Left renal cortex interstitium (tissue), 4 donors: ENCODE results near the gene TIMM50. TPM values are rescaled to one million over a fixed set of nuclear protein-coding genes. Genes with fewer than 3 reads are reported as not detected.
"Not testable (repeated sequence)": the region's sequence is repeated elsewhere in the genome, so short reads cannot be mapped to it uniquely, and the experiment has no call there.

ENCODE experiments used
- DNase-seq, 4 donors: peaks; one replicate each; pipeline ENCODE4 v3.0.0-alpha.2; 2013; ENCODE audit warnings: low read depth in 4 of 4, low spot score in 2 of 4, missing footprints in 1 of 4
- polyA plus RNA-seq, 4 donors: library from polyadenylated mRNA; unstranded; fragments of 120-200 nt; gene quantifications; one replicate each; pipeline ENCODE4 v1.2.1, GENCODE V29; 2013; ENCODE audit not compliant: insufficient read length in 4 of 4

Gene TIMM50
- 10 to 100 TPM; 71.6 to 96.3 (median 87.8) TPM for polyA plus RNA-seq

GRCh38 chr19:39480337-39481228, at the start of gene TIMM50:
TSS of gene TIMM50 (plus strand) at chr19:39480838. CDS start at chr19:39480854, 16 bp downstream.
- peak; percentile 83 to 94 (median 89) for DNase-seq

DNA sequence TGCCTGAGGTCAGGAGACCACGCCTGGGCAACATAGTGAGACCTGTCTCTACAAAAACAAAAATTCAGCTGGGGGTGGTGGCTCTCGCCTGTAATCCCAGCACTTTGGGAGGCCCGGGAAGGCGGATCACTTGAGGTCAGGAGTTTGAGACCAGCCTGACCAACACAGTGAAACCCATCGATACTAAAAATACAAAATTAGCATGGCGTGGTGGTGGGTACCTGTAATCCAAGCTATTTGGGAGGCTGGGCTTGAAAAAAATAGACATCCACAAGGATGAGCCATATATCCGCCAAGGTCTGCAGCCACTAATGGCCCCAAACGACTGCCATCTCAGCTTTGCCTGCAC, 48.0 kb upstream of the TIMM50 start:
- DNase-seq = no peak

DNA sequence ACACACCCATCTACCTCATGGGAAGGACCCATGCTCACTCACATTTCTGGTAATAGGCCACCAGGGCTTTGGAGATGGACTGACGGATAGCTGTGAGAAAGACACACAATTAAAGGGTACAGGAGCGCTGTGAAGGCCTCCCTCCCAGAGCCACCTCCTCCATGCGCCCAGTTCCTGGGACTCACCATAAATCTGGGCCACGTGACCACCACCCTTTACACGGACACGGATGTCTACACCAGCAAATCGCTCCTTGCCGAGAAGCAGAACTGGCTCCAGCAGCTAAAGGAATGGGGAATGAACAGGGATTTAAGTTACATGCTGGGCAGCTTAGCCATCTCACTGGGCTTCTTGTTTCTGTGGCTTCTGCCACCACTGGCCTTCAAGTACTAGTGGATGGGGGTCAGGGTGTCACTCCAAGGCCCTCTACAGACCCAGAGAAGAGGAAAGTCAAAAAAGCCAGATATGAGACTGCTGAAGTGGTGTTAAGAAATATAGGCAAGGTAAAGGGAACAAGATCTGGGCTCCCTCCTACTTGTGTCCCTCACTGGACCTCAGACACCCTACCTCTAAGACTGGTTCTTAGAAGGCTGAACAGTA, 47.1 kb upstream of the TIMM50 start:
- no peak for DNase-seq

- DNase-seq = no peak
Observed at GRCh38 chr19:39434123-39435076, 46.2 kb upstream of the TIMM50 start.

DNA sequence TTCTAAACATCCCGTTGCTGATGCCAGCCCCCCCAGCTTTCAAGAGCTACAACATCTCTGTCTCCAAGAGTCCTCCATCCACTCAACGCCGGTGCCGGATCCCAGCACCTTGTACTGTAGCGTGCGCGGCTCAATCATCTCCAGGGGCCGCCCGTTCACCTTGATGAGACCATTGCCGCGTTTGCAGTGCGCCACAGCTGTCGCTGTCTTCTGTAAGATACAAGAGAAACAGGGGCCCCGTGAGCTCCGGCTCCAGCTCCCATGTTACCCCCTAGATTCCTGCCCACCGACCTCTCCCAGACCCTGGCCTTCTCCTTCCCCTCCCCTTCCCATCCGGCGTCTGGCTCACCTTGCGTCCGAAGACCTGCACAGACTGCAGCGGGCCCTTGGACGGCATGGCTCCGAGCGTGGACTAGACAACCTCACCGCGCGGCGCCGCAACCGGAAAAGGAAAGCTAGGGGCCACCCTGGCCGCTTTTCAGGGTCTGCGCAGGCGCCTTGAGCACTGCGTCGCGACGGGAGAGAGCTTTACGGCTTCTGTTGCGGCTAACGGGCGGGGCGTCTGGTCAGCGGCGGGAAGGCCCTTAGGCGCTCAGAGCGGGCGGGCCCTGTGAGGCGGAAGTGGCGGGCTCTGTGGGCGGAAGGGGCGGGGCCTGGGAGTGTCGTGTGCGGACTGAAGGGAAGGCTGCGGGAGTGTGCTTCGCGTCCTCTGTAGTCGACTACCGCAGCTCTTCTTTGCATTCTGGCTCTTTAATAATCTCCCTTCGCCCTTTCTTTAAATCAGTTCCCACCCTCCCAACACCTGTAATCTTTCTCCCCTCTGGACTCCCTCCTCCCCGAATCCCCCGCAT, 44.9 kb upstream of the TIMM50 start, which contains the start of gene RPS16:
RPS16 (minus strand) TSS at position 451 of the 851 bp plus-strand sequence; CDS start at position 397, 54 bp downstream.
- peak; percentile 74 to 94 (median 90) for DNase-seq

- peak in 1 of 4 donors; percentile 24 for DNase-seq
Observed at GRCh38 chr19:39436350-39436716, 44.3 kb upstream of the TIMM50 start.

- no peak for DNase-seq
Observed at GRCh38 chr19:39438270-39438934, 42.2 kb upstream of the TIMM50 start.

GRCh38 chr19:39444598-39445195, 35.9 kb upstream of the TIMM50 start:
- DNase-seq = peak in 1 of 4 donors; percentile 18

DNA sequence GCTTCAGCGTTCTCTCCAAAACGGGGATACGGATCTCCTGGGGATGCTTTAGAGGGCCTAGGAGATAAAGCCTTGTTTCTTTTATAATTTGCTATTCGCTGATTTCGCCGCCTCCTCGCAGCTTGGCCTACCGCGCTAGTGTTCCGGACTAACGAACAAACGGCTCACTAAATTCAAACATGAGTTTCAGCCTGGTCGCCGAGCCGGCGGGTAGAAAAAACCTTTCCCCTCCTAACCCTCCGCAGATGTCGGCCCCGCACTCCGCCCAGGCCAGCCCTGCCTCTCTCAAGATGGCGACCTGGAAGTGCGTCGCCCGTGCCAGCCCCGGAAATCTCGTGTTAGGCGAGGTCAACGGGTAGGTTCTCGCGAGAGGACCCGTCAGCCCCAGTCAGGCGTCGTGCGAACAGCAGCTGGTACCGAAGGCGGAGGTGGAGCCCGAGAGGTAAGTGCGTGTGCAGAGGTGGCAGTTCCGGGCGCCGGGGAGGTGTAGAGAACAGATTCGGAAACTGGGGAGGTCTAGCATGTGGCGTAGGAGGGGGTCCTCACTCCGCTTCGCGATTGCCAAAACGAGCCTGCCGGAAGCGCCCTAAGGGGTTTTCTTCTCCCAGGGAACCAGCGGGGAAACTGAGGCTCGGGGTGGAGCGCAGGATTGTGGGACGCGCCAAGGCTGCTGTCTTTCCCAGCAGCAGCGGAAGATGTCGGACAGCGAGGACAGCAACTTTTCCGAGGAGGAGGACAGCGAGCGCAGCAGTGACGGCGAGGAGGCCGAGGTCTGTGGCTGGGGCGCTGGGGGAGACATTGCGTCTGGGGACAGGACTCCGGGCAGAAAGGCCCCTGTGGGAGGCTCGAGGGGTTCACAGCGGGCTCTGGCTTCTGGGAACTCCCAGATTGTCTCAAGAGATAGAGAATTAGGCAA, 35.2 kb upstream of the TIMM50 start, which contains the start of gene SUPT5H:
SUPT5H (plus strand) TSS at position 387 of the 916 bp plus-strand sequence; CDS start at position 696, 309 bp downstream.
- DNase-seq = peak; percentile 85 to 95 (median 93)

- DNase-seq = no peak
Observed at GRCh38 chr19:39446365-39447084, 34.1 kb upstream of the TIMM50 start.

GRCh38 chr19:39448271-39448670, 32.4 kb upstream of the TIMM50 start:
- no peak for DNase-seq

DNA sequence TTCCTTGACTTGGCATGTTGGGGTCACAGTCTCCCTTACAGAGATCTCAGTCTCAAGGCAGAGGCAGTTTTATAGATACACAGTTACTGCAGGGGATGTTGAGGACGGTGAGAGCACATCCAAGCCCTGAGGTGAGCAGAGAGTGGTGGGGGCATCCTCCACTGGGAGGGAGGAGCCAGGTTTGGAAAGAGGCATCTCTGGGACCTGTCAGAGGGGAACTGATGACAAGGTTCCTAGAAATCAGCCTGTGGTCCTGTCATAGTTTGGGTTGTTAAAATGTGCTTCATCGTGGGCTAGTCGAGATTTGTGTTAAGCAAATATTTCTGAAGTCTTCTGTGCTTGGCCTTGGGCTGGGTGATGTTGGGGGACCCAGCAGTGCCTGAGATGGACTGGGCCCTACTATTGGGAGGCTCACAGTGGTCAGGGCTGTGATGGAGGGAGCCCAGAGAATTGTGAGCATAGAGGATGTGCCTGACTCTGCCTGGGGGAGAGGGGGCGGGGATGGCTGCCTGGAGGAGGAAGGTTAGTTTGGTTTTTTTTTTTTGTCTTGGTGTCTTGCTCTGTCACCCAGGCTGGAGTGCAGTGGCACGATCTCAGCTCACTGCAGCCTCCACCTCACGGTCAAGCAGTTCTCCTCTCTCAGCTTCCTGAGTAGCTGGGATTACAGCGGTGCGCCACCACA, 31.4 kb upstream of the TIMM50 start:
- no peak for DNase-seq

- not testable (repeated sequence) for DNase-seq
Observed at GRCh38 chr19:39451257-39451656, 29.4 kb upstream of the TIMM50 start.

- DNase-seq = no peak
Observed at GRCh38 chr19:39463403-39463802, 17.2 kb upstream of the TIMM50 start.

- DNase-seq = no peak
Observed at GRCh38 chr19:39465956-39466747, 14.5 kb upstream of the TIMM50 start.

DNA sequence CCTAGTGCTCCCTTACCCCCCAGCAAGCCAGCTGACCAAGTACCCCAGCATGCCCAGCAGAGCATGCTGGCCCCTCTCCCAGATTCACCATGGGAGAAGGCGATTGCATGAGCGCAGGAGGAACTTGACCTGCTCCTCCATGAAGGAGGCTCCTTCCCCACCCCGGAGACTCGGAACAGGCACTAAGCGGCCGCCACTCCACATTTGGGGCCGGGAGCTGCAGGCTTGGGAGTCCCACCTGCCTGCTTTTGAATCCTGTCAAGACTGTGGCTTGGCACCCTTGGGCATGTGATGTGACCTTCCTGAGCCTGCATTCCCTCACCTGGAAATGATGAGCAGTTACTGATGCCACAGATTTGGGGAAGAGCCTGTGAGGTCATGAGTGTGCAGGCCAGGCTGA, 12.7 kb upstream of the TIMM50 start:
- no peak for DNase-seq
